Pancreas (tissue), 10 donors: ENCODE measurements around the gene FAM20A. TPM values are rescaled to one million over a fixed set of nuclear protein-coding genes. Genes with fewer than 3 reads are reported as not detected.
A peak's percentile ranks its signal among the peaks of the same experiment; 100 is the strongest.

Experiments used
- ATAC-seq, 4 donors: fragments of 200-7000 bp; cut with Tn5 transposase; one replicate each; pipeline versions ENCODE4 v1.8.0 to v1.9.1; 2020; ENCODE audit warnings: mild to moderate bottlenecking in 4 of 4, moderate library complexity in 4 of 4
- DNase-seq, 6 donors: peaks; one replicate each; pipeline ENCODE4 v3.0.0-alpha.2; 2020
- FAIRE-seq: peaks from 2 replicates; lab custom pipeline; 2012; peaks lifted over from hg19 to GRCh38; lab: Jason Lieb, UNC
- H3K27ac ChIP-seq, 4 donors: fragments of 200-600 bp; sonication (generic); 1 replicate in 3 of 4; 2 replicates in 1 of 4; pipeline versions ENCODE4 v1.5.0 to v1.8.0; 2020
- H3K27me3 ChIP-seq, 4 donors: fragments of 200-600 bp; one replicate each; pipeline ENCODE4 v1.8.0; 2021
- H3K36me3 ChIP-seq, 3 donors: fragments of 200-600 bp; sonication (generic) in 1 of 3; one replicate each; pipeline versions ENCODE4 v1.5.0 to v1.8.0; 2020 to 2021
- H3K4me1 ChIP-seq, 3 donors: fragments of 200-600 bp; one replicate each; pipeline ENCODE4 v1.8.0; 2021
- H3K4me3 ChIP-seq, 4 donors: fragments of 200-600 bp; sonication (generic) in 2 of 4; one replicate each; pipeline versions ENCODE4 v1.5.0 to v1.8.0; 2020 to 2021
- H3K9me3 ChIP-seq, 4 donors: fragments of 200-600 bp; one replicate each; pipeline ENCODE4 v1.8.0; 2021
- CTCF ChIP-seq, 4 donors: fragments of 200-600 bp; sonication (generic) in 3 of 4; IDR thresholded peaks; one replicate each; pipeline versions ENCODE4 v1.5.0 to v1.8.0; 2021; ENCODE audit warnings: antibody characterized with exemption in 4 of 4
- WGBS, 2 donors: extraction: QIAGEN DNeasy Blood & Tissue Kit; methylation state at CpG; one replicate each; pipeline ENCODE4 v1.1.7; 2013; 5-methylcytosine and 5-hydroxymethylcytosine counted together
- intact Hi-C, 3 donors: fragments of 100-400 bp; cut with DNase I; formaldehyde crosslinking; loops; one replicate each; pipeline versions ENCODE4 v1.11.1 to v1.14.2; 2022
- polyA plus RNA-seq, 2 donors: library from polyadenylated mRNA; stranded (reverse); fragments of 200-250 nt; gene quantifications; one replicate each; pipeline ENCODE4 v1.2.3, GENCODE V29; 2013
- total RNA-seq, 6 donors: library from RNA; stranded (reverse); fragmentation: NEBNext Ultra II Directional in 4 of 6; extraction: Animal tissue kit (Norgen Biotek cat#: 25700) in 4 of 6; gene quantifications; one replicate each; pipeline versions ENCODE4 v1.2.1 to v1.2.4, GENCODE V29; 2021 to 2023
- donor health status: healthy with polysubstance abuse.
- donor health status: DM: no; HTN: no; CAD: no; lungs with moderate emphysema.
- donor health status: DM: no; HTN: no; CAD: no.
- donor health status: control.
- donor health status: control.
- donor health status: Bipolar disorder and iron deficiency.
- donor health status: DM: yes; HTN: yes; CAD: no.
- donor health status: DM: no; HTN: no; CAD: no.
- donor health status: DM: no; HTN: no; CAD: no.
- donor health status: DM: yes; HTN: yes; CAD: no.

The FAM20A gene
- total and polyA plus RNA-seq, 8 donors: 0.46 to 9.0 (median 3.9) TPM

GRCh38 chr17:68566442-68566738, 34.8 kb downstream of the FAM20A start:
- DNase-seq: no peak
- no peak for TF ChIP-seq CTCF (IDR thresholded peaks at IDR 0.05)
- WGBS, 2 donors: 64 to 86% methylated on average over 2 of the region's 2 CpGs
- no peaks in the 10 kb centered on the region for H3K9me3 ChIP-seq
- H3K36me3 ChIP-seq: no peaks in the 10 kb centered on the region
- H3K4me3 ChIP-seq: no peak overlapping the region
- no peak for FAIRE-seq
- intact Hi-C loops: no loop called here
- ATAC-seq: peak in 2 of 4 donors; percentile 46 to 55
- H3K27ac ChIP-seq: no peak overlapping the region
- no peaks in the 10 kb centered on the region for H3K4me1 ChIP-seq
- no peaks in the 10 kb centered on the region for H3K27me3 ChIP-seq

- DNase-seq (no peak), FAIRE-seq (no peak), ATAC-seq (no peak)
- Histone ChIP-seq H3K27ac (no peak overlapping the region), H3K4me3 (no peak overlapping the region), H3K27me3 (no peaks in the 10 kb centered on the region), H3K4me1 (no peaks in the 10 kb centered on the region), H3K36me3 (no peaks in the 10 kb centered on the region), H3K9me3 (no peaks in the 10 kb centered on the region)
- WGBS, 2 donors: 75 to 84% methylated on average over 3 of the region's 3 CpGs
- intact Hi-C loops: no loop called here
- no peak for TF ChIP-seq CTCF (IDR thresholded peaks at IDR 0.05)
Observed at GRCh38 chr17:68565661-68566441, 35.3 kb downstream of the FAM20A start.

- H3K36me3 ChIP-seq: no peaks in the 10 kb centered on the region
- no peak for TF ChIP-seq CTCF (IDR thresholded peaks at IDR 0.05)
- intact Hi-C loops: no loop called here
- 80 to 88% methylated on average over 8 of the region's 8 CpGs for WGBS, 2 donors
- H3K4me1 ChIP-seq: no peaks in the 10 kb centered on the region
- DNase-seq (no peak), FAIRE-seq (no peak), ATAC-seq (no peak)
- H3K9me3 ChIP-seq: no peaks in the 10 kb centered on the region
- H3K27ac ChIP-seq: no peak overlapping the region
- H3K27me3 ChIP-seq: no peaks in the 10 kb centered on the region
- no peak overlapping the region for H3K4me3 ChIP-seq
Observed at GRCh38 chr17:68564415-68565111, 36.6 kb downstream of the FAM20A start.

GRCh38 chr17:68562736-68563135, 38.4 kb downstream of the FAM20A start:
- Histone ChIP-seq H3K4me1 (no peaks in the 10 kb centered on the region), H3K36me3 (no peaks in the 10 kb centered on the region), H3K27me3 (no peaks in the 10 kb centered on the region), H3K27ac (no peak overlapping the region), H3K9me3 (no peaks in the 10 kb centered on the region), H3K4me3 (no peak overlapping the region)
- intact Hi-C loops: no loop called here
- ATAC-seq (no peak), FAIRE-seq (no peak), DNase-seq (no peak)
- no peak for TF ChIP-seq CTCF (IDR thresholded peaks at IDR 0.05)
- 80 to 85% methylated on average over 4 of the region's 4 CpGs for WGBS, 2 donors
